Stimulated activated CD8-positive, alpha-beta memory T cell treated with anti-CD3 and anti-CD28 coated beads, Interleukin-4, amount 100 ng/mL, for 48 hours (primary cell): Measurements from ENCODE around the gene C9orf50.
"Not testable (repeated sequence)": the region's sequence is repeated elsewhere in the genome, so short reads cannot be mapped to it uniquely, and the experiment has no call there.

Experiments
- DNase-seq: peaks from one replicate; pipeline ENCODE4 v3.0.0-alpha.2; 2020

C9orf50 gene

GRCh38 chr9:129609486-129610212 lies 11.3 kb downstream of the C9orf50 start:
- no peak for DNase-seq

GRCh38 chr9:129608561-129609481 lies 12.1 kb downstream of the C9orf50 start:
- DNase-seq: no peak

- DNase-seq: no peak
These were observed 13.9 kb downstream of the C9orf50 start for GRCh38 chr9:129607027-129607387.

- no peak for DNase-seq
These were observed 14.5 kb downstream of the C9orf50 start for GRCh38 chr9:129606161-129607026.

GRCh38 chr9:129604766-129605163 lies 16.1 kb downstream of the C9orf50 start:
- no peak for DNase-seq

GRCh38 chr9:129604056-129604765 lies 16.7 kb downstream of the C9orf50 start:
- DNase-seq: no peak

GRCh38 chr9:129602598-129603415 lies 18.1 kb downstream of the C9orf50 start:
- no peak for DNase-seq

GRCh38 chr9:129601082-129601674 lies 19.7 kb downstream of the C9orf50 start:
- DNase-seq: no peak

- DNase-seq: no peak
These were observed 22.8 kb downstream of the C9orf50 start for GRCh38 chr9:129598089-129598596.

GRCh38 chr9:129597355-129598088 lies 23.4 kb downstream of the C9orf50 start:
- DNase-seq: no peak

- DNase-seq: no peak
These were observed 24.2 kb downstream of the C9orf50 start for GRCh38 chr9:129596541-129597331.

GRCh38 chr9:129595903-129596540 lies 24.9 kb downstream of the C9orf50 start:
- DNase-seq: no peak

- DNase-seq: no peak
These were observed 25.6 kb downstream of the C9orf50 start for GRCh38 chr9:129595311-129595741.

GRCh38 chr9:129594632-129595031 lies 26.3 kb downstream of the C9orf50 start:
- no peak for DNase-seq

- not testable (repeated sequence) for DNase-seq
These were observed 28.1 kb downstream of the C9orf50 start for GRCh38 chr9:129592790-129593189.

- no peak for DNase-seq
These were observed 29.0 kb downstream of the C9orf50 start for GRCh38 chr9:129591916-129592315.

- DNase-seq: no peak
These were observed 30.4 kb downstream of the C9orf50 start for GRCh38 chr9:129590466-129590865.

GRCh38 chr9:129587487-129588262 lies 33.2 kb downstream of the C9orf50 start:
- no peak for DNase-seq
